Neuron (in vitro differentiated cells): ENCODE results near the gene EPS8.

Experiments used
- H2AFZ ChIP-seq: one replicate; pipeline ENCODE4 v1.6.1; 2013; ENCODE audit warnings: low read depth, mild to moderate bottlenecking, inconsistent platforms, low read length, moderate library complexity
- H3K27me3 ChIP-seq: one replicate; pipeline ENCODE4 v1.6.1; 2013; ENCODE audit warnings: low read length; ENCODE audit not compliant: insufficient read depth
- H3K36me3 ChIP-seq: one replicate; pipeline ENCODE4 v1.6.1; 2013; ENCODE audit warnings: low read length; ENCODE audit not compliant: insufficient read depth
- H3K4me1 ChIP-seq: one replicate; pipeline ENCODE4 v1.6.1; 2013; ENCODE audit warnings: low read length; ENCODE audit not compliant: insufficient read depth
- H3K4me3 ChIP-seq: 2 replicates; pipeline ENCODE4 v1.5.1; 2013; ENCODE audit warnings: mild to moderate bottlenecking, low read length, moderate library complexity
- H3K9me3 ChIP-seq: one replicate; pipeline ENCODE4 v1.6.1; 2013; ENCODE audit warnings: low read length

The EPS8 gene

DNA sequence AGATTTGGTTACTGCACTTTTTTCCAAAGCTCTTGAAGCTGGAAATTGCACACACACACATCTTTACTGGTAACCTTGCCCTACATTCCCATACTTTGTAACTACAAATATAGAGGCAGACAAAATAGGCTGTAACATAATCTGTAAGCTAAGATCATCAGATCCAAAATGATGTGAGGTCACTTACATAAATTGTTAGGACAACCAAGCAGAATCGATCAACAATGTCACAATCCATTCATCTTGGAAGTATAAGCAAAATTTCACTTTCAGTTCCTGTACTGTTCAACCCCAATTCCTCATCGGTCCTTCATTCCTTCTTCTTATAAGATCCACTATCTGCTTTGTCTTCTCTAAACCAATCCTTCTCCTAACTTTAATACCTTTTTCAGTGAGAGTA is 72.6 kb downstream of the EPS8 start:
- H3K4me1 ChIP-seq, result no peaks in the 10 kb centered on the region
- no peaks in the 10 kb centered on the region for H3K36me3 ChIP-seq
- H2AFZ ChIP-seq, result no peak overlapping the region
- H3K27me3 ChIP-seq, result no peaks in the 10 kb centered on the region
- peaks cover 2% of the 10 kb centered on the region for H3K9me3 ChIP-seq
- H3K4me3 ChIP-seq, result no peak overlapping the region

DNA sequence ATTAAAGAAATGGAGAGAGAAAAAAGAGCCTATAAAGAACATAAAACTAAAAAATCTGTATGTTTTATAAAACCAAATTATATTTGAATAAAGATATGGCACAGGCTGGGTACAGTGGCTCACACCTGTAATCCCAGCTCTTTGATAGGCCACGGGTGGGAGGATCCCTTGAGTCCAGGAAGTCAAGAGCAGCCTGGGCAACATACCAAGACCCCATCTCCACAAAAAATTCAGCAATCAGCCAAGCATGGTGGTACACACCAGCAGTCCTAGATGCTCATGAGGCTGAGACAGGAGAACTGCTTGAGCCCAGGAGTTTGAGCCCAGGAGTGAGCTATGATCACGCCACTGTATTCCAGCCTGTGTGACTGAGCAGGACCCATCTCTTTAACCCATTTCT is 74.9 kb downstream of the EPS8 start:
- no peak overlapping the region for H3K4me3 ChIP-seq
- H2AFZ ChIP-seq, result no peak overlapping the region
- peaks cover 7% of the 10 kb centered on the region for H3K4me1 ChIP-seq
- no peaks in the 10 kb centered on the region for H3K27me3 ChIP-seq
- no peaks in the 10 kb centered on the region for H3K36me3 ChIP-seq
- peaks cover 2% of the 10 kb centered on the region for H3K9me3 ChIP-seq

DNA sequence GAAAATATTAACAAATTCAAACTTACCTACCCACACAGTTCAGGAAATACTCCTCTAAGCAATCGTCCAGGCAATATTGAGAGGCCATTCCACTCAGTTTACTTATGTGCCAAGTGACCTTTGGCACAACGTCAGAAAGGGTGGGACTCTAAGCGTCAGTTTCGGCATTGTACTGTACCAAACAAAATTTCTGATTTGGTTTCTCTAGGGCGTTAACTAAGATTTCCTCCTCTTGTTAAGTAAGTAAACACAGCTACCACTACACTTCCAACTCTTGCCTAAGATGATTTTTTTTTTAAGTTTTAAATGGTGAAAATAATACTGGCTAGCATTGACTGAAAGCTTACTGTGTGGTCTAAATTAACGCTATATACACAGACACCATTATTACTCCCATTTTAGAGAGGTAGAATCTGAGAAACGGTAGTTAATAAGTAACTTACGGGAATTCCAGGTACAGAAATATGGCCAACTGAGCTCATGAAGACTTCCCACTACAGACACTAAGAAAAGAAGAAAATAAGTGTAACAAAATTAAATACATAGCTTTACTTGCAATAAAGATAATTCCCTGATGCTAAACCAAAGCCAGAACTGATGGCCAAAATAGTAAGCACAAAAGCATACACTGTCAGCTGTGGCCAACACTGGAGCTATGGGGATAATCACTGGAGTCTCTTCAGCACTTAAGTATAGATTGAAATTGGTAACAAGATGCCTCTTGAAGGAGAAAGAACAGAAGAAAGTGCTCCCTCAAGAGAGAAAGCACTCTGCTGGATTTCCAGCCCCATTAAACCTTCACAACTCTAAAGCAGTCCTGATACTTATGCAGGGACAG is 76.1 kb downstream of the EPS8 start:
- H3K27me3 ChIP-seq, result no peaks in the 10 kb centered on the region
- no peaks in the 10 kb centered on the region for H3K36me3 ChIP-seq
- peaks cover 2% of the 10 kb centered on the region for H3K9me3 ChIP-seq
- no peak overlapping the region for H2AFZ ChIP-seq
- peaks cover 18% of the 10 kb centered on the region for H3K4me1 ChIP-seq
- no peak overlapping the region for H3K4me3 ChIP-seq

DNA sequence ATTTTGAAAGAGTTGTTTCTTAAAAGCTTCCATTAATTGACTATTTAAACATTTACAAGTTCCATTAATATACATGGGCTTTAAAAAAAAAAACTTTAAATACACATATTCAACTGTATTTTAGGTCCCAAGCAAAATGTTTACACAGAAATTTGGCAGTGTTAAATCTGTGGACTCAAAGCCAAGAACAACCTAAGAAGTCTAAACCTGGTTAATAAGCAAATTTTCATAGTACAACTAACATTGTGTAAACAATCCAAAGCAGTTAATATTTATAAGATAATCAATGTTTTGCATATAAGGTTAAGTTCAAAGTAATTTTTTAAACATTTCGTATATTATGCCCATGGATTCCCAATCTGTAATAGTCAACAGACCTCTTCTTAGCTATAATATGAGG is 77.0 kb downstream of the EPS8 start:
- Histone ChIP-seq H3K4me1 (peaks cover 18% of the 10 kb centered on the region), H2AFZ (no peak overlapping the region), H3K27me3 (no peaks in the 10 kb centered on the region), H3K36me3 (no peaks in the 10 kb centered on the region), H3K4me3 (no peak overlapping the region), H3K9me3 (peaks cover 2% of the 10 kb centered on the region)

DNA sequence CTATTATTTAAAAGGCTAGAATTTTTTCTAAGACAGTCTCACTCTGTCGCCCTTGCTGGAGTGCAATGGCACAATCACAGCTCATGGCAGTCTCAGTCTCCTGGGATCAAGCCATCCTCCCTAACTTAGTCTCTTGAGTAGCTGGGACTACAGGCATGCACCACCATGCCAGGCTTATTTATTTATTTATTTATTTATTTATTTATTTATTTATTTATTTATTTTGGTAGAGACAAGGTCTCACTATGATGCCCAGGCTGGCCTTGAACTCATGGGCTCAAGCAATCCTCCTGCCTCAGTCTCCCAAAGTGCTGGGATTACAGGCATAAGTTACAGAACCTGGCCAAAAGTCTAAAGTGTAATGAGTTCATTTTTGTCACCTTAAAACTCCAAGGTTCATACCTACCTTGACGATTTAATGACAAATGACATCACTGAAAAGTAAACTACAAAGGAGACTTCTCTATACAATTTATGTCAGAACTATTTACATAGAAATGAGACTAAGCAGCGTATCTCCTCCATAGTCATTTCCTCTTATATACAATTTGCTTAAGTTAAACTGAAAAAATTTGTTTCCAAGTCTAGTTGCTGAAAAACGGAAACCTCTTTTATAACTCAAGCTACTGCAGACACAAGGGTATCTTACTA is 78.2 kb downstream of the EPS8 start:
- H3K9me3 ChIP-seq, result peaks cover 2% of the 10 kb centered on the region
- H3K4me3 ChIP-seq, result no peak overlapping the region
- no peaks in the 10 kb centered on the region for H3K27me3 ChIP-seq
- peaks cover 18% of the 10 kb centered on the region for H3K4me1 ChIP-seq
- no peak overlapping the region for H2AFZ ChIP-seq
- no peaks in the 10 kb centered on the region for H3K36me3 ChIP-seq

DNA sequence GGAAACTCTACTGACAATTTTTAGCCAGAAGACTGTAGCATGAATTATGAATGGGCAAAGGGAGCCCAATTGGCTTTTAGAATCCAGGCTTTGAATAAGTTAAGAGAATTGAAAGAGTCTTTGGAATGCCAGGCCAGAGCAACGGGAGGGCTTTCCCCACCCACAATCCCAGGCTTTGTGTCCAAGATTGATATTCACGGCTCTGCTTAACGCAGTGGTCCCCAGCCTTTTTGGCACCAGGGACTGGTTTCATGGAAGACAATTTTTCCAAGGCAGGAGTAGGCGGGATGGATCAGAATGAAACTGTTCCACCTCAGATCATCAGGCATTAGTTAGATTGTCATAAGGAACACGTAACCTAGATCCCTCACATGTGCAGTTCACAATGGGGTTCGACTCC is 79.6 kb downstream of the EPS8 start:
- Histone ChIP-seq H3K27me3 (no peaks in the 10 kb centered on the region), H3K4me1 (peaks cover 18% of the 10 kb centered on the region), H3K36me3 (no peaks in the 10 kb centered on the region), H3K9me3 (peaks cover 2% of the 10 kb centered on the region), H2AFZ (peak overlapping the region; percentile 14), H3K4me3 (no peak overlapping the region)

DNA sequence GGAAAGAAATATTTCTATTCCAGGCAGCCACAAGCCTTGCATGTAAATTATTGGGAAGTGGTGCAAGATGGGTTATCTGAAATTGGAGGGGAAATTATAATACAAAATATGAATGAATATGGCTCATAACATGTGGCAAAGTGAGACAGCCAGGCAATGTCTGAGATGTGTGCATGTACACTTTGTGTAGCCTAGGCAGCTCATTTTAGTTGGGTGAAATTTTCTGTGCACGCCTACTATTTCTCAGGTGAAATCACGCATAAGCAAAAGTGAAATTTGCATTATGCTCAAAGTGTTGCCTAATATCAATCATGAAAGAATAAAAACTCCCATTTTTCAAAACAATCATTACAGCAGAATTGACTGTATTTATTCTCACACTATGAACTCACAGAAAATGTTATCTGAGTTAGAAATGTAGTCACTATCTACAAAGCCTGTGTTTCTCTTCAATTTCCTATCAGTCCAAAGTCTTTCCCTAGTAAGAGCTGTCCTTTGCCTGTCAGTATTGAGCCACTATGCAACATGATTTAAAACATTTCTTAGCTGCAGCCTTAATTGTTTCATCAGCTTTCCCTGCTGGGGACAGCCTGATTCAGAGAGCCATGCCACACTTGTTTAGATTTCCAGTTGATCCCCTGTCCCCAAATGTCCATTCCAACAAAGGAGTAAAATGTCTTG is 80.7 kb downstream of the EPS8 start:
- H3K36me3 ChIP-seq, result no peaks in the 10 kb centered on the region
- no peak overlapping the region for H3K4me3 ChIP-seq
- H3K9me3 ChIP-seq, result no peaks in the 10 kb centered on the region
- H3K27me3 ChIP-seq, result no peaks in the 10 kb centered on the region
- peaks cover 18% of the 10 kb centered on the region for H3K4me1 ChIP-seq
- H2AFZ ChIP-seq, result no peak overlapping the region

DNA sequence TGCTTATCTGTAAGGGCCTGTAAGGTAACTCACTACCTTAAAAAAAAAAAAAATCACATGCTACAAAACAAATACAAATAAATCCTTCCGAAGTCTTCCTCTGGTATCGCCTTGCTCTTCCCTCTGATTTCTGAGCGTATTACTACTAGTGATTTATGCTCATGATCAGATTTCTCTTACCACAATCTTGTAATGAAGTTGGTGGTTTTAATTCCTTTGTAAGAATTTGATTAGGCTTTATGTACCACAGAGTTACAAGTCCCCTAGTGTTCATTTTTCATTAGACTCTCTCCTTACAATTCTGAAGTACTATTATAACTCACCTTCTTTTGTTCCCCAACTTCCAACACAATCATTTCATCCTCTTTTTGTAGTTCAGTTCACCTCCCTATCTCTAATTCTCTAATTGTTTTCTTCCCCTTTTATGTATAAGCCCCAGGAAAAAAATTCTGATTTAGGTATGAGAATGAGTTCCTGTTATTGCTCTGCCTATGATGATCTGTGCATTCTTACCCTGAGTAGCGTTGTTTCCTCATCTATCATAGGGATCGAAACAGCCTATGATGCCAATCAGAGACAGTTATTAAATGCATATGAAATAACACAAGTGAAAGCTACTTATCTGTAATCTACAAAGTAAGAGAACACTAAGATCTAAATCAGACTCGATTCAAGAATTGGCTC is 81.5 kb downstream of the EPS8 start:
- Histone ChIP-seq H3K36me3 (no peaks in the 10 kb centered on the region), H3K4me3 (no peak overlapping the region), H3K9me3 (no peaks in the 10 kb centered on the region), H2AFZ (no peak overlapping the region), H3K27me3 (no peaks in the 10 kb centered on the region), H3K4me1 (peaks cover 18% of the 10 kb centered on the region)

DNA sequence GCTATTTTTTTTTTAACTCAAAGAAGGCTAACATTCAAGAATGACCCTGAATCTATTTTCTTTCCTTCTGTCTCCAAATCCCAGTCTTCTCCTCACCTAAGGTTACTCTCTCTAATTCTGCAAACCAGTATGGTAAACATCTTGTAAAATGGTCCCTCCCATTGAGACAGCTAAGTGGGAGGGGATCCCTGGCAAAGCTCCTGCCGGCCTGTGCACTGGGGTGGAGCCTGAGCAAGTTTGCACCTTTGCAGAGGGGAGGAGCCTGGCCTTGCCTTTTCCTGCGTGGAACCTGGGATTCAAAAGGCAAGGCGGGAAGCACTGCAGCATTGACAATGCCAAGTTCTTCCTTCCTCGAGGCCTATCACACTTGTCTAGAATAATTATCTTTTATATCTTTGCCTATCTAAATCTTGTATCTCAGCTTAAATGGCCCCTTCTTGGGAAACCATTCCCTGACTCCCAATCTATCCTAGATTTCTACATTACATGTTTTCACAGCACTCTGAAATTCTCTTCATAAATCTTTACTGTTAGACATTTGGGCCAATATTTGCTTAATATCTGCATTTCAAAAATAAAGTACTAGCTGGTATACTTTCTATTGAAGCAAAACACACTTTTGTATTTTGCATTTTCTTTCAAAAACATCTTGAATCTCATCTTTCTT is 83.0 kb downstream of the EPS8 start:
- Histone ChIP-seq H3K4me3 (no peak overlapping the region), H3K9me3 (no peaks in the 10 kb centered on the region), H3K4me1 (peaks cover 22% of the 10 kb centered on the region), H2AFZ (no peak overlapping the region), H3K36me3 (no peaks in the 10 kb centered on the region), H3K27me3 (no peaks in the 10 kb centered on the region)

DNA sequence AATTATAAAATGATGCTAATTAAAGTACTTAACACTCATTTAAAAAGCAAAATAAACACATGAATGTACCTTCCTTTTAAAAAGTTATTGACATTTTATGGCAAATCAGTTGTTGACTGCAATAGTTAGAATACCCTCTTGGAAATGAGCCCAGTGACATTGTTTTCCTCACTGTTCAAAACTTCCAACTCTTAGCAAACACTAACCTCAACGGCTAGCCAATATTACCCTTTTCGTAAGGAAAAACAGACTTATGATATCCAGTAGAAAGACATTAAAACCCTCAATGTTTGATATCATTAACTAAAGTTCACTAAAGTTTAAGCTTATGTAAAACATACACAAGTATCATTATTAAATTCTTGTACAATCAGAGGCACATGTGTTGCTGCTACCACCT is 83.6 kb downstream of the EPS8 start:
- Histone ChIP-seq H3K36me3 (no peaks in the 10 kb centered on the region), H3K4me1 (peaks cover 22% of the 10 kb centered on the region), H2AFZ (no peak overlapping the region), H3K9me3 (no peaks in the 10 kb centered on the region), H3K27me3 (no peaks in the 10 kb centered on the region), H3K4me3 (no peak overlapping the region)

DNA sequence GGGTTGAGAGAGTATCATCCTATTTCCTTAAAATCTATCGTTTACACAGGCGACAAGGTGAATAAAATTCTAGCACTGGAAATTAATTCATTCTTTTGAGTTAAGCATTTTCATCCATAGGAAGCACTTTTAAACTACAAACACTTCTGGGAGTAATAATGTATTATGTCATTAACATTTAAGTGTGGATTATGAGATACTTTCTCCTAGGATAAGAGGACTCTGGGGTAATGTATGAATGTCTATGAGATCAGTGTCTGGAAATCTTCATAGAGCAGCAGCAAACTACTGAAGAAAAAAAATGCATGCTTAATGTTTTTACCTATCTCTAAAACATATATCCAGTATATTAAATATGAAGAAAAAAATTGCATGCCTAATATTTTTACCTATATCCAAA is 86.9 kb downstream of the EPS8 start:
- H2AFZ ChIP-seq, result no peak overlapping the region
- no peak overlapping the region for H3K4me3 ChIP-seq
- no peaks in the 10 kb centered on the region for H3K36me3 ChIP-seq
- no peaks in the 10 kb centered on the region for H3K27me3 ChIP-seq
- peaks cover 1% of the 10 kb centered on the region for H3K9me3 ChIP-seq
- peaks cover 3% of the 10 kb centered on the region for H3K4me1 ChIP-seq

DNA sequence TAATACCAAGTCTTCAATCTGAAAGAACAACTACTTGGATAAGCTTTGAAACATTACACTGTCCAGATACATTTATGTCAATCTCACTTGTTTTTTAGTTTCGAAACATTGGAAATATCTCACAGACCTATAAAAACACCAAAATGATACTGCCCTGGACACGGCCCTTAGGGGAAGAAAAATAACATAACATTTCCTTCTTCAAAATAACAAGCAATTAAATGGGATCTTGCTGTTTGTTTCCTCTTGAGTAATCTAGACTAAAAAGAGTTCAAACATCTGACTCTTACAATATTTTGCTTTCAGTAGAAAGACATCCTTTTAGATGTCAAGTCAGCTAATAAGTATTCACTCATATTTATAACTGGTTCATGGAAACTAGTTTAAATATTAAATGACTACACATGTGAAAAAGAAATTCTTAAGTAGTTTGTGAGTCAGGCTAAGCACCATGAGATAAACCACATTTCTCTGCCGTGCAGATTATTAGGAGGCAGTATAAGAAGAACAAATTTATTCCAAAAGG is 87.5 kb downstream of the EPS8 start:
- Histone ChIP-seq H2AFZ (no peak overlapping the region), H3K9me3 (peaks cover 1% of the 10 kb centered on the region), H3K4me1 (peaks cover 3% of the 10 kb centered on the region), H3K4me3 (no peak overlapping the region), H3K27me3 (no peaks in the 10 kb centered on the region), H3K36me3 (no peaks in the 10 kb centered on the region)
